HG03439 (cell line): ENCODE measurements around the gene GMEB1.
"Not testable (repeated sequence)": the region's sequence is repeated elsewhere in the genome, so short reads cannot be mapped to it uniquely, and the experiment has no call there.

Source experiments
- ATAC-seq: cut with Tn5 transposase; IDR thresholded peaks from one replicate; pipeline ENCODE4 v1.9.1; 2021; ENCODE audit warnings: mild to moderate bottlenecking, moderate library complexity; ENCODE audit not compliant: unreplicated experiment

Gene GMEB1

GRCh38 chr1:28750330-28750729 is 81.7 kb downstream of the GMEB1 start:
- no peak for ATAC-seq

GRCh38 chr1:28750771-28751294 is 82.2 kb downstream of the GMEB1 start:
- ATAC-seq, result not testable (repeated sequence)

- no peak for ATAC-seq
These were observed 82.9 kb downstream of the GMEB1 start for GRCh38 chr1:28751315-28752060.

DNA sequence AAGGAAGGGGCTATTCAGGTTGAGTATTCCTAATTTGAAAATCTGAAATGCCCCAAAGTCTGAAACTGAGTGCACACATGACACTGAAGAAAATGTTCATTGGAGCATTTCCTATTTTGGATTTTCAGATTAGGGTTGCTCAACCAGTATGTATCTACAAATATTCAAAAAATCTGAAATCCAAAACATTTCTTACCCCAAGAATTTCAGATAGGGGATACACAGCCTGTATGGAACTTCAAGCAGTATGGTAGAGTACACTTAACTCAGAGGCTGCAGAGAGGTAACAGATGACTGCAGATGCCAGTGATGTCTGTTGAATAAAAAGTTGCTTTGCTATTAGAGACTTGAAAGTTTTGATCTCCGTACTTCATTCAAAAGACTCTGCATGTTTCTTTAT is 87.1 kb downstream of the GMEB1 start:
- no peak for ATAC-seq

- no peak for ATAC-seq
These were observed 88.3 kb downstream of the GMEB1 start for GRCh38 chr1:28756846-28757245.

DNA sequence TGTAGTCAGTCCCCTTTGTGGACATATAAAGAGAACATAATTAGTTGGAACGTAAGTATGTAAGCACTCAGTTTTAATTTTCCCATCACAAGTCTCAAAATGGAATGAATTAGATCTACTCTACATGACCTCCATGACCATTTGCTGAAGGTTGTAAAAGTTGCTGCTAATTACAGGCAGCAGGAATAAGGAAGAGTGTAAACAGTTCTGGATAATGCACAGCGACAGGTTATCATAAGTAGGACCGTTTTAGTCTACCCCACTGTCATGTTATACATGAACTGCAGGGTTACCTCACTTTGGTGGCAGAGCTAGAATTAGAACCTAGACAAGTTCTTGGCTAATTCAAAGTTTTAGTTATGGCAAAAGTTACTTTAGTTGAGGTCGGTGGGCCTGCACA is 89.8 kb downstream of the GMEB1 start:
- ATAC-seq, result no peak

DNA sequence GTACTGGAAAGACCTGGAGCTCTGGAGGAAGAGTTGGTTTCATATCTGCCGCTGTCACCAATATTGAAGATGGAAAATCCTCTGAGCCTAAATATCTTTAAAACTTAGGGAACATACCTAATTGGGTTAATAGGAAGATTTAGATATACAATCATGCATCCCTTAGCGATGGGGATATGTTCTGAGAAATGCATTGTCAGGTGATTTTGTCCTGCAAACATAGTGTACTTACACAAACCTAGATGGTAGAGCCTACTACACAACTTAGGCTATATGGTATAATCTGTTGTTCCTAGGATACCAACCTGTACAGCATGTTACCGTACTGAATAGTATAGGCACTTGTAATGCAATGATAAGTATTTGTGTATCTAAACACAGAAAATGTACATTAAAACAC is 90.7 kb downstream of the GMEB1 start:
- no peak for ATAC-seq

DNA sequence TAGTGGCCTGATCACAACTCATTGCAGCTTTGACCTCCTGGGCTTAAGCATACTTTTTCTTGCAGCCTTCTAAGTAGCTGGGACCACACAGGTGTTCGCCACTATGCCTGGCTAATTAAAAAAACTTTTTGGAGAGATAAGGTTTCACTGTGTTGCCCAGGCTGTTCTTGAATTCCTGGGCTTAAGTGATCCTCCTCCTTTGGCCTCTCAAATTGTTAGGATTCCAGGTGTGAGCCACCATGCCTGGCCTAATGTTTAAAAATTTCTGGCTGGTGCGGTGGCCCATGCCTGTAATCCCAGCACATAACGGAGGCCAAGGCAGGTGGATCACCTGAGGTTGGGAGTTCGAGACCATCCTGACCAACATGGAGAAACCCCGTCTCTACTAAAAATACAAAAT is 92.6 kb downstream of the GMEB1 start:
- no peak for ATAC-seq

GRCh38 chr1:28766532-28767183 is 98.1 kb downstream of the GMEB1 start:
- ATAC-seq, result no peak
